ENCODE measurements around the gene ST6GAL1. TPM values are rescaled to one million over a fixed set of nuclear protein-coding genes. Genes with fewer than 3 reads are reported as not detected.

ST6GAL1 gene
- total RNA-seq, 1 donor from 2014 or later = 59.9 TPM

- intact Hi-C loops (cut with DNase I) = no loop called here
- H3K27me3 ChIP-seq = no peaks in the 10 kb centered on the region
- peaks cover 9 to 29% of the 10 kb centered on the region in 2 donors for H3K4me1 ChIP-seq
- DNase-seq (ENCODE audit: low spot score in 2 of 2) = no peak
- TF ChIP-seq CTCF (IDR thresholded peaks at IDR 0.05) = no peak
- H3K9me3 ChIP-seq = no peaks in the 10 kb centered on the region
- H3K4me3 ChIP-seq = no peak overlapping the region
- H3K27ac ChIP-seq = no peak overlapping the region
- peaks cover 3 to 15% of the 10 kb centered on the region in 2 donors for H3K36me3 ChIP-seq
These were observed 30.0 kb downstream of the ST6GAL1 start for GRCh38 chr3:186960347-186960746.

GRCh38 chr3:186962445-186962844, 32.1 kb downstream of the ST6GAL1 start:
- Histone ChIP-seq H3K9me3 (no peaks in the 10 kb centered on the region), H3K27ac (peak overlapping the region; percentile 6 to 39), H3K4me3 (no peak overlapping the region), H3K4me1 (peaks cover 0 to 15% of the 10 kb centered on the region in 2 donors), H3K36me3 (peaks cover 7 to 15% of the 10 kb centered on the region in 2 donors), H3K27me3 (no peaks in the 10 kb centered on the region)
- no peak for DNase-seq (ENCODE audit: low spot score in 2 of 2)
- intact Hi-C loops (cut with DNase I) = no loop called here
- TF ChIP-seq CTCF (IDR thresholded peaks at IDR 0.05) = no peak

- peak overlapping the region; percentile 1 to 4 for H3K27ac ChIP-seq
- H3K9me3 ChIP-seq = no peaks in the 10 kb centered on the region
- no peaks in the 10 kb centered on the region for H3K27me3 ChIP-seq
- peaks cover 0 to 25% of the 10 kb centered on the region in 2 donors for H3K4me1 ChIP-seq
- TF ChIP-seq CTCF (IDR thresholded peaks at IDR 0.05) = no peak
- peaks cover 7 to 15% of the 10 kb centered on the region in 2 donors for H3K36me3 ChIP-seq
- intact Hi-C loops (cut with DNase I) = no loop called here
- DNase-seq (ENCODE audit: low spot score in 2 of 2) = no peak
- H3K4me3 ChIP-seq = no peak overlapping the region
These were observed 33.3 kb downstream of the ST6GAL1 start for GRCh38 chr3:186963636-186964035.

GRCh38 chr3:186964071-186964470, 33.7 kb downstream of the ST6GAL1 start:
- peaks cover 0 to 27% of the 10 kb centered on the region in 2 donors for H3K4me1 ChIP-seq
- H3K27me3 ChIP-seq = no peaks in the 10 kb centered on the region
- no peak overlapping the region for H3K4me3 ChIP-seq
- H3K36me3 ChIP-seq = peaks cover 7 to 15% of the 10 kb centered on the region in 2 donors
- intact Hi-C loops (cut with DNase I) = no loop called here
- peak overlapping the region; percentile 1 to 4 for H3K27ac ChIP-seq
- no peaks in the 10 kb centered on the region for H3K9me3 ChIP-seq
- DNase-seq (ENCODE audit: low spot score in 2 of 2) = no peak
- TF ChIP-seq CTCF (IDR thresholded peaks at IDR 0.05) = no peak

DNA sequence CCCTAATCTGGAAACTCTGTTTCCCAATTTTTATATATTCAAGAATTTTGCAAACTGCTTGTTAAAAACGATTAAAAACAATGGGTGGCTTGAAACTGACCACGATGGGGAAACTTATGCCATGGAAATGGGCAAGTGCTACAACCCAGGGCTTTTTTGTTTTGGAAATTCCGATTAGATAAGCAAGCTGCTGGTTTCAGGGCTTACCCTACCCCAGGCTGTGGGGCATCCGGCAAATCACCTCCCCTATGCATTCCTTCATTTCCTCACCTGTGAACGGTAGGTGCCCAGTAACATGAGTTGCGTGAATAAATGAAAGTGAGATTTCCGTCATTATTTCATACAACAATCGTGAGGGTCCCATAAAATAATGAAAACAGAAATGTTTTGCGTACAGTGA, 34.3 kb downstream of the ST6GAL1 start:
- no peak for TF ChIP-seq CTCF (IDR thresholded peaks at IDR 0.05)
- Histone ChIP-seq H3K4me1 (peaks cover 0 to 32% of the 10 kb centered on the region in 2 donors), H3K9me3 (no peaks in the 10 kb centered on the region), H3K27me3 (no peaks in the 10 kb centered on the region), H3K36me3 (peaks cover 7 to 15% of the 10 kb centered on the region in 2 donors), H3K27ac (peak overlapping the region; percentile 87 to 88), H3K4me3 (no peak overlapping the region)
- DNase-seq (ENCODE audit: low spot score in 2 of 2) = no peak
- intact Hi-C loops (cut with DNase I) = no loop called here
